MG63 (cell line): Measurements from ENCODE around the gene RHBDF1. TPM values are rescaled to one million over a fixed set of nuclear protein-coding genes. Genes with fewer than 3 reads are reported as not detected.
A peak's percentile ranks its signal among the peaks of the same experiment; 100 is the strongest.

Experiments
- DNase-seq: peaks from one replicate; pipeline ENCODE4 v3.0.0-alpha.2; 2020
- H3K27me3 ChIP-seq: fragments of 250-450 bp; sonication (Bioruptor Pico); 2 replicates; pipeline ENCODE4 v1.5.1; 2020; ENCODE audit warnings: mild to moderate bottlenecking, moderate library complexity
- H3K36me3 ChIP-seq: fragments of 250-450 bp; sonication (Bioruptor Pico); 2 replicates; pipeline ENCODE4 v1.5.1; 2020; ENCODE audit warnings: mild to moderate bottlenecking, moderate library complexity
- H3K4me3 ChIP-seq: fragments of 250-450 bp; sonication (Bioruptor Pico); 2 replicates; pipeline ENCODE4 v1.5.1; 2020; ENCODE audit warnings: mild to moderate bottlenecking, moderate library complexity
- H3K9me3 ChIP-seq: fragments of 250-450 bp; sonication (Bioruptor Pico); 2 replicates; pipeline ENCODE4 v1.5.1; 2020; ENCODE audit warnings: mild to moderate bottlenecking, moderate library complexity
- total RNA-seq: library from RNA; depleted of rRNA; stranded (reverse); fragments of >200 nt; shearing (Covaris generic); gene quantifications from 2 replicates; pipeline ENCODE4 v1.2.3, GENCODE V29; 2014; ENCODE audit warnings: low replicate concordance

Gene RHBDF1
- total RNA-seq, 1 experiment from 2014 or later: 12.0 TPM

- Histone ChIP-seq H3K9me3 (no peaks in the 10 kb centered on the region), H3K4me3 (no peak overlapping the region), H3K27me3 (no peaks in the 10 kb centered on the region), H3K36me3 (peaks cover 19% of the 10 kb centered on the region)
- no peak for DNase-seq
These were observed 5.9 kb downstream of the RHBDF1 start for GRCh38 chr16:66309-67182.

GRCh38 chr16:65745-66144 lies 6.7 kb downstream of the RHBDF1 start:
- Histone ChIP-seq H3K36me3 (peaks cover 22% of the 10 kb centered on the region), H3K9me3 (no peaks in the 10 kb centered on the region), H3K4me3 (no peak overlapping the region), H3K27me3 (no peaks in the 10 kb centered on the region)
- DNase-seq: peak; percentile 76

GRCh38 chr16:64914-65255 lies 7.5 kb downstream of the RHBDF1 start:
- H3K9me3 ChIP-seq: no peaks in the 10 kb centered on the region
- peaks cover 28% of the 10 kb centered on the region for H3K36me3 ChIP-seq
- H3K4me3 ChIP-seq: no peak overlapping the region
- no peaks in the 10 kb centered on the region for H3K27me3 ChIP-seq
- DNase-seq: no peak

GRCh38 chr16:63998-64913 lies 8.2 kb downstream of the RHBDF1 start:
- no peak for DNase-seq
- no peaks in the 10 kb centered on the region for H3K9me3 ChIP-seq
- H3K36me3 ChIP-seq: peaks cover 31% of the 10 kb centered on the region
- no peak overlapping the region for H3K4me3 ChIP-seq
- H3K27me3 ChIP-seq: no peaks in the 10 kb centered on the region

- Histone ChIP-seq H3K36me3 (peaks cover 39% of the 10 kb centered on the region), H3K27me3 (no peaks in the 10 kb centered on the region), H3K9me3 (no peaks in the 10 kb centered on the region), H3K4me3 (no peak overlapping the region)
- no peak for DNase-seq
These were observed 9.0 kb downstream of the RHBDF1 start for GRCh38 chr16:63466-63865.

- Histone ChIP-seq H3K9me3 (no peaks in the 10 kb centered on the region), H3K36me3 (peaks cover 41% of the 10 kb centered on the region), H3K4me3 (no peak overlapping the region), H3K27me3 (no peaks in the 10 kb centered on the region)
- DNase-seq: no peak
These were observed 9.5 kb downstream of the RHBDF1 start for GRCh38 chr16:62968-63391.

GRCh38 chr16:62283-62967 lies 10.0 kb downstream of the RHBDF1 start:
- H3K36me3 ChIP-seq: peaks cover 47% of the 10 kb centered on the region
- H3K9me3 ChIP-seq: no peaks in the 10 kb centered on the region
- H3K27me3 ChIP-seq: no peaks in the 10 kb centered on the region
- no peak for DNase-seq
- no peak overlapping the region for H3K4me3 ChIP-seq

- H3K36me3 ChIP-seq: peaks cover 51% of the 10 kb centered on the region
- no peaks in the 10 kb centered on the region for H3K27me3 ChIP-seq
- DNase-seq: no peak
- no peak overlapping the region for H3K4me3 ChIP-seq
- no peaks in the 10 kb centered on the region for H3K9me3 ChIP-seq
These were observed 10.6 kb downstream of the RHBDF1 start for GRCh38 chr16:61879-62281.

- Histone ChIP-seq H3K9me3 (no peaks in the 10 kb centered on the region), H3K27me3 (no peaks in the 10 kb centered on the region), H3K4me3 (no peak overlapping the region), H3K36me3 (peaks cover 57% of the 10 kb centered on the region)
- no peak for DNase-seq
These were observed 11.2 kb downstream of the RHBDF1 start for GRCh38 chr16:60929-61878.

- H3K36me3 ChIP-seq: peaks cover 66% of the 10 kb centered on the region
- H3K4me3 ChIP-seq: no peak overlapping the region
- no peaks in the 10 kb centered on the region for H3K27me3 ChIP-seq
- H3K9me3 ChIP-seq: no peaks in the 10 kb centered on the region
- DNase-seq: no peak
These were observed 12.3 kb downstream of the RHBDF1 start for GRCh38 chr16:60166-60565.

- Histone ChIP-seq H3K27me3 (no peaks in the 10 kb centered on the region), H3K4me3 (no peak overlapping the region), H3K36me3 (peaks cover 67% of the 10 kb centered on the region), H3K9me3 (no peaks in the 10 kb centered on the region)
- no peak for DNase-seq
These were observed 12.9 kb downstream of the RHBDF1 start for GRCh38 chr16:59440-60059.

- peaks cover 59% of the 10 kb centered on the region for H3K36me3 ChIP-seq
- H3K9me3 ChIP-seq: no peaks in the 10 kb centered on the region
- DNase-seq: no peak
- H3K4me3 ChIP-seq: no peak overlapping the region
- no peaks in the 10 kb centered on the region for H3K27me3 ChIP-seq
These were observed 13.7 kb downstream of the RHBDF1 start for GRCh38 chr16:58491-59439.

- H3K36me3 ChIP-seq: peaks cover 49% of the 10 kb centered on the region
- no peaks in the 10 kb centered on the region for H3K9me3 ChIP-seq
- no peak overlapping the region for H3K4me3 ChIP-seq
- DNase-seq: no peak
- no peaks in the 10 kb centered on the region for H3K27me3 ChIP-seq
These were observed 14.7 kb downstream of the RHBDF1 start for GRCh38 chr16:57711-58110.

- Histone ChIP-seq H3K36me3 (peaks cover 55% of the 10 kb centered on the region), H3K27me3 (no peaks in the 10 kb centered on the region), H3K9me3 (no peaks in the 10 kb centered on the region), H3K4me3 (no peak overlapping the region)
- DNase-seq: no peak
These were observed 16.1 kb downstream of the RHBDF1 start for GRCh38 chr16:56231-56927.
